SK-N-SH treated with all-trans-retinoic acid at 6 μM for 48 hours (cell line): ENCODE measurements around the gene TMBIM1.

Experiments used
- ARNTL ChIP-seq: fragments of 450-650 bp; formaldehyde crosslinking; IDR thresholded peaks from 2 replicates; pipeline ENCODE4 v1.5.0; 2020; ENCODE audit warnings: low read depth, mild to moderate bottlenecking, moderate library complexity, borderline replicate concordance
- OSR1 ChIP-seq: fragments of 250-450 bp; sonication (Bioruptor Pico); IDR thresholded peaks from 2 replicates; pipeline ENCODE4 v1.8.0; 2022; ENCODE audit warnings: moderate library complexity, mild to moderate bottlenecking, inconsistent platforms
- PATZ1 ChIP-seq: fragments of 250-450 bp; sonication (Bioruptor Pico); IDR thresholded peaks from 2 replicates; pipeline ENCODE4 v1.8.0; 2020; ENCODE audit warnings: mild to moderate bottlenecking, moderate library complexity, borderline replicate concordance
- POU6F1 ChIP-seq: fragments of 250-450 bp; sonication (Bioruptor Pico); IDR thresholded peaks from 2 replicates; pipeline ENCODE4 v1.8.0; 2021; ENCODE audit warnings: low read depth, mild to moderate bottlenecking, moderate library complexity, borderline replicate concordance
- SNAI2 ChIP-seq: fragments of 250-450 bp; sonication (Bioruptor Pico); IDR thresholded peaks from 2 replicates; pipeline ENCODE4 v1.5.0; 2020; ENCODE audit warnings: mild to moderate bottlenecking, moderate library complexity
- TOX ChIP-seq: fragments of 250-450 bp; sonication (Bioruptor Pico); IDR thresholded peaks from 2 replicates; pipeline ENCODE4 v1.8.0; 2021; ENCODE audit warnings: mild to moderate bottlenecking, moderate library complexity, borderline replicate concordance
- ZNF565 ChIP-seq: fragments of 450-650 bp; formaldehyde crosslinking; conservative IDR thresholded peaks from 2 replicates; pipeline ENCODE4 v1.5.0; 2020; ENCODE audit warnings: low read depth, mild to moderate bottlenecking, moderate library complexity

- TF ChIP-seq OSR1 (CRISPR knock-in tag) (no peak), POU6F1 (CRISPR knock-in tag) (no peak), PATZ1 (CRISPR knock-in tag) (no peak), ARNTL (CRISPR knock-in tag) (no peak), SNAI2 (CRISPR knock-in tag) (no peak), ZNF565 (CRISPR knock-in tag) (no peak), TOX (no peak)
Observed at GRCh38 chr2:218238887-218239286, 53.4 kb downstream of the TMBIM1 start.
